K562 (cell line): Measurements from ENCODE around the gene ZNF33A. TPM values are rescaled to one million over a fixed set of nuclear protein-coding genes. Genes with fewer than 3 reads are reported as not detected.

Experiments used
- CBX1 ChIP-seq: sonication (generic); IDR thresholded peaks from 2 replicates; pipeline ENCODE4 v1.6.1; 2016; ENCODE audit warnings: antibody characterized with exemption, low read depth, mild to moderate bottlenecking
- HDAC1 ChIP-seq, 2 experiments: fragments of 450-650 bp; IDR thresholded peaks; 2 replicates each; pipeline ENCODE4 v1.6.1; 2016 to 2017; ENCODE audit warnings: inconsistent platforms in 1 of 2, mild to moderate bottlenecking in 1 of 2, moderate library complexity in 1 of 2
- NCOA2 ChIP-seq, 2 experiments: fragments of 450-650 bp; IDR thresholded peaks; 2 replicates each; pipeline ENCODE4 v1.6.1; 2018; ENCODE audit warnings: mild to moderate bottlenecking in 2 of 2, moderate library complexity in 1 of 2; ENCODE audit not compliant: partially characterized antibody in 2 of 2
- POLR2A ChIP-seq: fragments of 450-650 bp; conservative IDR thresholded peaks from 2 replicates; pipeline ENCODE4 v1.6.1; 2016
- RNF2 ChIP-seq: sonication (generic); IDR thresholded peaks from 2 replicates; pipeline ENCODE4 v1.6.1; 2016
- TCFL5 ChIP-seq: fragments of 250-450 bp; sonication (Bioruptor Pico); conservative IDR thresholded peaks from 2 replicates; pipeline ENCODE4 v1.6.1; 2021; ENCODE audit warnings: mild to moderate bottlenecking, moderate library complexity, matching md5 sums
- ZKSCAN1 ChIP-seq: fragments of 150-350 bp; IDR thresholded peaks from 2 replicates; pipeline ENCODE4 v1.6.1; 2016; ENCODE audit warnings: low read depth, low read length
- ZNF75A ChIP-seq: fragments of 450-650 bp; formaldehyde crosslinking; IDR thresholded peaks from 2 replicates; pipeline ENCODE4 v1.4.0; 2020; ENCODE audit warnings: mild to moderate bottlenecking
- polyA plus RNA-seq, 8 experiments: library from polyadenylated mRNA; depleted of rRNA in 4 of 8; stranded (reverse) in 5 of 8; unstranded in 3 of 8; fragments of >200 nt; fragmentation: Nextera tagmentation in 2 of 8; fragmentation: Illumina TruSeq in 1 of 8; extraction: Ambion mirVana in 2 of 8; extraction: Trizol in 1 of 8; gene quantifications; 2 replicates each; pipeline versions ENCODE4 v1.2.1 to v1.2.3, GENCODE V29; 2011 to 2014; ENCODE audit warnings: inconsistent platforms in 1 of 8, missing spikeins in 1 of 8
- total RNA-seq, 7 experiments: library from RNA; depleted of rRNA in 6 of 7; stranded (reverse); fragments of >200 nt in 6 of 7; fragmentation: Illumina TruSeq in 2 of 7; extraction: Trizol in 2 of 7; gene quantifications; 2 replicates each; pipeline versions ENCODE4 v1.2.1 to v1.2.3, GENCODE V29; 2011 to 2021; ENCODE audit warnings: low replicate concordance in 1 of 7
- TF ChIP-seq, protein P1 (sequence below): fragments of 450-650 bp; IDR thresholded peaks from 2 replicates; pipeline ENCODE4 v1.6.1; 2014; ENCODE audit warnings: low read depth, mild to moderate bottlenecking, moderate library complexity, borderline replicate concordance
- TF ChIP-seq, protein P2 (sequence below): fragments of 450-650 bp; IDR thresholded peaks from 2 replicates; pipeline ENCODE4 v1.6.1; 2016; ENCODE audit warnings: mild to moderate bottlenecking
- TF ChIP-seq, protein P3 (sequence below), 2 experiments: IDR thresholded peaks; 2 replicates each; pipeline ENCODE4 v1.6.1; 2012; ENCODE audit warnings: improper control_type of control experiment in 2 of 2, low read depth in 2 of 2, low read length in 2 of 2, borderline replicate concordance in 1 of 2
- TF ChIP-seq, protein P4 (sequence below): fragments of 450-650 bp; IDR thresholded peaks from 2 replicates; pipeline ENCODE4 v1.7.0; 2016; ENCODE audit warnings: borderline replicate concordance
- TF ChIP-seq, protein P5 (sequence below): sonication (generic); formaldehyde crosslinking; IDR thresholded peaks from 2 replicates; pipeline ENCODE4 v1.8.1; 2022; ENCODE audit warnings: missing genetic modification reagents
- TF ChIP-seq, protein P6 (sequence below): fragments of 150-350 bp; IDR thresholded peaks from 2 replicates; pipeline ENCODE4 v1.6.1; 2014; ENCODE audit warnings: low read depth, mild to moderate bottlenecking, low read length, borderline replicate concordance

ZNF33A gene
- total and polyA plus RNA-seq, 9 of the 15 experiments (the other 6 are each of a cell fraction or from before 2014, with no cell fraction given), result 8.1 to 27.5 (median 16.4) TPM

DNA sequence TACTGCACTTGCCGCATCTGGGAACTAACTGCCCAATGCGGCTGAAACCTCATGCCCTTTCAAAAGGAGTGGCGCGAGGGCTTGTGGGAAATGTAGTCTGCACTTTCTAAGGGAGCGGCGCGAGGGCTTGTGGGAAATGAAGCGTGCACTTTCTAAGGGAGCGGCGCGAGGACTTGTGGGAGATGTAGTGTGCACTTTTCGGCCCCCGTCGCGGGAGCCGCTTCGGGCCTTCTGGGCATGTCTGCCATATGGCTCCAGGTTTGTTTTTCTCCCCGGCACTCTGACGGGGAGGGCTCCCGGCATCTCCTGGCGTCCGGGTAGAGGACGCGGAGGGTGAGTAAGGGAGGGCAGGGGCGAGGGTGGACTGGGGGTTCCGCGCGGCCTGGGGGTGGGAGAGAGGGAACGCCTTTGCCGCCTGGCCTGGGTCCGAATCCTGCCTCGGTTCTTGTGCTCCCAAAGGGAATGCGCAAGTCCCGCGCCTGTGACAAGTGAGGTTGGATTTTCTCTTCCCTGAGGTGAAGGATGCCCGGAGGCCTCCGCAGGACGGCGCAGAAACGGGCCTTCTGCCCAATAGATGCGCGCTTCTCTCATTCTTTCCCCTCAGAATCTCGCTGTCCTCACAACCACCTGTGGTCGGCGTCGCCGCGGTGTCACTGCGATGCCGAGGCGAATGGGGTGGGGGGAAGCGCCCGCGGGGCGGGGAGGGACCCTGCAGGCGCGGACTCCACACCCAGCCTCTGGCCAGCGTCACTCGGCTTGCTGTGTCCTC lies 83.9 kb downstream of the ZNF33A start, which contains the start of gene ZNF37A (continued):
- TF ChIP-seq ZKSCAN1 (no peak), ZNF75A (CRISPR knock-in tag) (no peak), TCFL5 (no peak), NCOA2 (IDR thresholded peaks at IDR 0.05; ENCODE audit: partially characterized antibody in 2 of 2) (no peak), POLR2A (peak; percentile 75), RNF2 (peak; percentile 48; the same call in 1 of the 2 replicates), HDAC1 (IDR thresholded peaks at IDR 0.05) (no peak), CBX1 (0 out of 2 replicates have a peak, but pooled peaks have one; percentile 4)
- TF ChIP-seq, protein P1, sequence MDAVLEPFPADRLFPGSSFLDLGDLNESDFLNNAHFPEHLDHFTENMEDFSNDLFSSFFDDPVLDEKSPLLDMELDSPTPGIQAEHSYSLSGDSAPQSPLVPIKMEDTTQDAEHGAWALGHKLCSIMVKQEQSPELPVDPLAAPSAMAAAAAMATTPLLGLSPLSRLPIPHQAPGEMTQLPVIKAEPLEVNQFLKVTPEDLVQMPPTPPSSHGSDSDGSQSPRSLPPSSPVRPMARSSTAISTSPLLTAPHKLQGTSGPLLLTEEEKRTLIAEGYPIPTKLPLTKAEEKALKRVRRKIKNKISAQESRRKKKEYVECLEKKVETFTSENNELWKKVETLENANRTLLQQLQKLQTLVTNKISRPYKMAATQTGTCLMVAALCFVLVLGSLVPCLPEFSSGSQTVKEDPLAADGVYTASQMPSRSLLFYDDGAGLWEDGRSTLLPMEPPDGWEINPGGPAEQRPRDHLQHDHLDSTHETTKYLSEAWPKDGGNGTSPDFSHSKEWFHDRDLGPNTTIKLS, result peak; percentile 71; the same call in 1 of the 2 replicates
- TF ChIP-seq, protein P2, sequence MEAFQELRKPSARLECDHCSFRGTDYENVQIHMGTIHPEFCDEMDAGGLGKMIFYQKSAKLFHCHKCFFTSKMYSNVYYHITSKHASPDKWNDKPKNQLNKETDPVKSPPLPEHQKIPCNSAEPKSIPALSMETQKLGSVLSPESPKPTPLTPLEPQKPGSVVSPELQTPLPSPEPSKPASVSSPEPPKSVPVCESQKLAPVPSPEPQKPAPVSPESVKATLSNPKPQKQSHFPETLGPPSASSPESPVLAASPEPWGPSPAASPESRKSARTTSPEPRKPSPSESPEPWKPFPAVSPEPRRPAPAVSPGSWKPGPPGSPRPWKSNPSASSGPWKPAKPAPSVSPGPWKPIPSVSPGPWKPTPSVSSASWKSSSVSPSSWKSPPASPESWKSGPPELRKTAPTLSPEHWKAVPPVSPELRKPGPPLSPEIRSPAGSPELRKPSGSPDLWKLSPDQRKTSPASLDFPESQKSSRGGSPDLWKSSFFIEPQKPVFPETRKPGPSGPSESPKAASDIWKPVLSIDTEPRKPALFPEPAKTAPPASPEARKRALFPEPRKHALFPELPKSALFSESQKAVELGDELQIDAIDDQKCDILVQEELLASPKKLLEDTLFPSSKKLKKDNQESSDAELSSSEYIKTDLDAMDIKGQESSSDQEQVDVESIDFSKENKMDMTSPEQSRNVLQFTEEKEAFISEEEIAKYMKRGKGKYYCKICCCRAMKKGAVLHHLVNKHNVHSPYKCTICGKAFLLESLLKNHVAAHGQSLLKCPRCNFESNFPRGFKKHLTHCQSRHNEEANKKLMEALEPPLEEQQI, result no peak
- TF ChIP-seq, protein P3, sequence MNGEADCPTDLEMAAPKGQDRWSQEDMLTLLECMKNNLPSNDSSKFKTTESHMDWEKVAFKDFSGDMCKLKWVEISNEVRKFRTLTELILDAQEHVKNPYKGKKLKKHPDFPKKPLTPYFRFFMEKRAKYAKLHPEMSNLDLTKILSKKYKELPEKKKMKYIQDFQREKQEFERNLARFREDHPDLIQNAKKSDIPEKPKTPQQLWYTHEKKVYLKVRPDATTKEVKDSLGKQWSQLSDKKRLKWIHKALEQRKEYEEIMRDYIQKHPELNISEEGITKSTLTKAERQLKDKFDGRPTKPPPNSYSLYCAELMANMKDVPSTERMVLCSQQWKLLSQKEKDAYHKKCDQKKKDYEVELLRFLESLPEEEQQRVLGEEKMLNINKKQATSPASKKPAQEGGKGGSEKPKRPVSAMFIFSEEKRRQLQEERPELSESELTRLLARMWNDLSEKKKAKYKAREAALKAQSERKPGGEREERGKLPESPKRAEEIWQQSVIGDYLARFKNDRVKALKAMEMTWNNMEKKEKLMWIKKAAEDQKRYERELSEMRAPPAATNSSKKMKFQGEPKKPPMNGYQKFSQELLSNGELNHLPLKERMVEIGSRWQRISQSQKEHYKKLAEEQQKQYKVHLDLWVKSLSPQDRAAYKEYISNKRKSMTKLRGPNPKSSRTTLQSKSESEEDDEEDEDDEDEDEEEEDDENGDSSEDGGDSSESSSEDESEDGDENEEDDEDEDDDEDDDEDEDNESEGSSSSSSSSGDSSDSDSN (IDR thresholded peaks at IDR 0.05; ENCODE audit: borderline replicate concordance in 1 of 2, low read depth in 2 of 2, low read length in 2 of 2), result no peak
- TF ChIP-seq, protein P4, sequence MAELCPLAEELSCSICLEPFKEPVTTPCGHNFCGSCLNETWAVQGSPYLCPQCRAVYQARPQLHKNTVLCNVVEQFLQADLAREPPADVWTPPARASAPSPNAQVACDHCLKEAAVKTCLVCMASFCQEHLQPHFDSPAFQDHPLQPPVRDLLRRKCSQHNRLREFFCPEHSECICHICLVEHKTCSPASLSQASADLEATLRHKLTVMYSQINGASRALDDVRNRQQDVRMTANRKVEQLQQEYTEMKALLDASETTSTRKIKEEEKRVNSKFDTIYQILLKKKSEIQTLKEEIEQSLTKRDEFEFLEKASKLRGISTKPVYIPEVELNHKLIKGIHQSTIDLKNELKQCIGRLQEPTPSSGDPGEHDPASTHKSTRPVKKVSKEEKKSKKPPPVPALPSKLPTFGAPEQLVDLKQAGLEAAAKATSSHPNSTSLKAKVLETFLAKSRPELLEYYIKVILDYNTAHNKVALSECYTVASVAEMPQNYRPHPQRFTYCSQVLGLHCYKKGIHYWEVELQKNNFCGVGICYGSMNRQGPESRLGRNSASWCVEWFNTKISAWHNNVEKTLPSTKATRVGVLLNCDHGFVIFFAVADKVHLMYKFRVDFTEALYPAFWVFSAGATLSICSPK, result no peak
- TF ChIP-seq, protein P5, sequence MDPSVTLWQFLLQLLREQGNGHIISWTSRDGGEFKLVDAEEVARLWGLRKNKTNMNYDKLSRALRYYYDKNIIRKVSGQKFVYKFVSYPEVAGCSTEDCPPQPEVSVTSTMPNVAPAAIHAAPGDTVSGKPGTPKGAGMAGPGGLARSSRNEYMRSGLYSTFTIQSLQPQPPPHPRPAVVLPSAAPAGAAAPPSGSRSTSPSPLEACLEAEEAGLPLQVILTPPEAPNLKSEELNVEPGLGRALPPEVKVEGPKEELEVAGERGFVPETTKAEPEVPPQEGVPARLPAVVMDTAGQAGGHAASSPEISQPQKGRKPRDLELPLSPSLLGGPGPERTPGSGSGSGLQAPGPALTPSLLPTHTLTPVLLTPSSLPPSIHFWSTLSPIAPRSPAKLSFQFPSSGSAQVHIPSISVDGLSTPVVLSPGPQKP (CRISPR knock-in tag), result no peak
- TF ChIP-seq, protein P6, sequence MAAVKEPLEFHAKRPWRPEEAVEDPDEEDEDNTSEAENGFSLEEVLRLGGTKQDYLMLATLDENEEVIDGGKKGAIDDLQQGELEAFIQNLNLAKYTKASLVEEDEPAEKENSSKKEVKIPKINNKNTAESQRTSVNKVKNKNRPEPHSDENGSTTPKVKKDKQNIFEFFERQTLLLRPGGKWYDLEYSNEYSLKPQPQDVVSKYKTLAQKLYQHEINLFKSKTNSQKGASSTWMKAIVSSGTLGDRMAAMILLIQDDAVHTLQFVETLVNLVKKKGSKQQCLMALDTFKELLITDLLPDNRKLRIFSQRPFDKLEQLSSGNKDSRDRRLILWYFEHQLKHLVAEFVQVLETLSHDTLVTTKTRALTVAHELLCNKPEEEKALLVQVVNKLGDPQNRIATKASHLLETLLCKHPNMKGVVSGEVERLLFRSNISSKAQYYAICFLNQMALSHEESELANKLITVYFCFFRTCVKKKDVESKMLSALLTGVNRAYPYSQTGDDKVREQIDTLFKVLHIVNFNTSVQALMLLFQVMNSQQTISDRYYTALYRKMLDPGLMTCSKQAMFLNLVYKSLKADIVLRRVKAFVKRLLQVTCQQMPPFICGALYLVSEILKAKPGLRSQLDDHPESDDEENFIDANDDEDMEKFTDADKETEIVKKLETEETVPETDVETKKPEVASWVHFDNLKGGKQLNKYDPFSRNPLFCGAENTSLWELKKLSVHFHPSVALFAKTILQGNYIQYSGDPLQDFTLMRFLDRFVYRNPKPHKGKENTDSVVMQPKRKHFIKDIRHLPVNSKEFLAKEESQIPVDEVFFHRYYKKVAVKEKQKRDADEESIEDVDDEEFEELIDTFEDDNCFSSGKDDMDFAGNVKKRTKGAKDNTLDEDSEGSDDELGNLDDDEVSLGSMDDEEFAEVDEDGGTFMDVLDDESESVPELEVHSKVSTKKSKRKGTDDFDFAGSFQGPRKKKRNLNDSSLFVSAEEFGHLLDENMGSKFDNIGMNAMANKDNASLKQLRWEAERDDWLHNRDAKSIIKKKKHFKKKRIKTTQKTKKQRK, result no peak
